IPS-11a (cell line): ENCODE measurements around the gene IRF5.
A peak's percentile ranks its signal among the peaks of the same experiment; 100 is the strongest.

Source experiments
- H3K4me3 ChIP-seq: one replicate; pipeline ENCODE4 v1.5.1; 2013; ENCODE audit warnings: low read depth, low read length, control low read depth

Gene IRF5

DNA sequence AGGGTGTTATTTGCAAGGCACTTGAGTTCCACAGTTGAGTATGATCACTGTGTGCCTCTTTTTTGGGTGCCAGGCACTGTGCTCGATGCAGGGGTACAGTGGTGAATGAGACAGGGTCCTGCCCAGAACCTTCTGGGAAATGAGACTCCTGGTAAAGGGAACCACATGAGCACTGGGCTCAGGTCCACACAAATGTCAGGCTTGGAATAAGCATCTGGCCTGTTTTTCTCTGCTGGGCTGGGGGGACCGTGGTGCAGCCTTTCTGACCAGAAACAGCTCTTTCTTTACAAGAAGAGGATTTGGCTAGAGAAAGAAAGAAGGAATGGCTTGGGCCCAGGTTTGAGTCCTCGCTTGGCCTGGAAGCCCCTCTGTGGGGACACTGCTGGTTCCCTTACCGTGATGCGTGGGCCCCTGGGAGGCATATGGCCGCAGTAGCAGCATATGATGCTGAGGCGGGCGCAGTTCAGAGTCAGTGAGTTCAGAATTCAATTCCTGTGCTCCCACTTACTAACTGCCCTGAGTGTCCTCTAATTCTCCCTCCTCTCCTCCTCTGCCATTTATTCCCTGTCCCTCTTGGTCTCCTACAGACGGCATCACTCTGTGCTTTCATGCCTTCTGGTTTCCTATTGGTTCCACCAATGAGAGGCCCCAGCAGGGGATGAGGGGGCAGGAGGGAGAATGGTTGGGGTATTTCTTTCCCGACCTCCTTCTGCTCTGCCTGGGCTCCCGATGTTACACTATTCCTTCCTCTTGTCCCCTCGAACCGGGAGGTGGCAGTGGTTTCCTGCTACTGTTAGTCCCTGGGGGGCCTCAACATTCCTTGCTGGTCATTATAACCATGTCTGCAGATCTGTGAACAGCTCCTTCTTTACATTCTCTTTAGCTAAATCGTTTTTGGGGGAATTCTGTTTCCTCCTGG is 17.6 kb upstream of the IRF5 start:
- H3K4me3 ChIP-seq, result no peak overlapping the region

DNA sequence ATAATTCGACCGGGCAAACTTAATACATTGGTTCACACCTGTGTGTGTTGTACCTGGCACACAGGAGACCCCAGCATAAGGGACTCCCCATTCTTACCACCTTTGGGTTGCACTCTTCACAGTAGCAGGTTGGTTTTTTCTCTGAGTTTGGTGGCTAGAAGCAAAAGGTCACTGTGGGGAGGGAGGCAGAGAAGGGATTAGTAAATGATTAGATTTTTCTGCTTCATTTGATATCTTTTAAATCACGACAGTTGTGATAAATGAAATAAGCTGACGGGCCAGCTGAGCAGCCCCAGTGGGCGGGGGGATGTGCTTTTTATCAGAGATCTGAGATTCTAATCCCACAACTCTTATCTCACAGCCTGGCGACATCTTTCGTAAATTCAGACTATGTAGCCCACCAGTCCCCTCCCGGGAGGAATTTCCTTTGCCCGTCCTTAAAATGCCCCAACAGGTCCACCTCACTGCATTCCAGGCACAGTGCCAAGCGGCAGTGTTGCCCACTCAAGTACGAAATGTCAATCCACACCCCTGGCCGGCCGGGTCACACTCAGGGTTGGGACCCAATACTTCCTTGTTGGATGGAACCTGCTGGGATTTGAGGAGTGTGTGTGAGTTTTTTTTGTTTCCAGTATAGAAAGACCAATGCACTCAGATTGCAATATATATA is 16.7 kb upstream of the IRF5 start:
- H3K4me3 ChIP-seq, result no peak overlapping the region

DNA sequence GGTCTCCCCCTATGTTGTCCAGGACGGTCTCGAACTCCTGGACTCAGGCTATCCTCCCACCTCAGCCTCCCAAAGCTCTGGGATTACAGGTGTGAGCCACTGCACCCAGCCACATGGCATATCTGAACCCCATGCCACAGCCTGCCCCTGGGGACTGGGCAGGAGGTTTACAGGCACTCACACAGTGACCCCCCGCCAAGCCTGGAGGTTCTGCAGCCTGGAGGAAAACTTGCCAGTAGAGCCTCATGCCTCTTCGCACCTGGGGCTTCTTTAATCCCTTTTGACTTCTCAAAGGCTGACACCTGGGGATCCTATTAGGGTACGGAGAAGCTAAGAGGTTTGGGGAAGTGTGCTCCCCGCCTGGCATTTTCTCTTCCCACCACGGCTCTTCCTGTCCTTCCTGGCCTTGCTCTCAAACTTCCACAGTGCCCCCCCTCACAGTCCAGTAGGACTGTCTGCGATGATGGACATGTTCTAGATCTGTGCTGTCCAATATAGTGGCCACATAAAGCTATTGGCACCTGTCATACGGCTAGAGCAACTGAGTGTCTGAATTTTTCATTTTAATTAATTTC is 15.8 kb upstream of the IRF5 start:
- H3K4me3 ChIP-seq, result no peak overlapping the region

DNA sequence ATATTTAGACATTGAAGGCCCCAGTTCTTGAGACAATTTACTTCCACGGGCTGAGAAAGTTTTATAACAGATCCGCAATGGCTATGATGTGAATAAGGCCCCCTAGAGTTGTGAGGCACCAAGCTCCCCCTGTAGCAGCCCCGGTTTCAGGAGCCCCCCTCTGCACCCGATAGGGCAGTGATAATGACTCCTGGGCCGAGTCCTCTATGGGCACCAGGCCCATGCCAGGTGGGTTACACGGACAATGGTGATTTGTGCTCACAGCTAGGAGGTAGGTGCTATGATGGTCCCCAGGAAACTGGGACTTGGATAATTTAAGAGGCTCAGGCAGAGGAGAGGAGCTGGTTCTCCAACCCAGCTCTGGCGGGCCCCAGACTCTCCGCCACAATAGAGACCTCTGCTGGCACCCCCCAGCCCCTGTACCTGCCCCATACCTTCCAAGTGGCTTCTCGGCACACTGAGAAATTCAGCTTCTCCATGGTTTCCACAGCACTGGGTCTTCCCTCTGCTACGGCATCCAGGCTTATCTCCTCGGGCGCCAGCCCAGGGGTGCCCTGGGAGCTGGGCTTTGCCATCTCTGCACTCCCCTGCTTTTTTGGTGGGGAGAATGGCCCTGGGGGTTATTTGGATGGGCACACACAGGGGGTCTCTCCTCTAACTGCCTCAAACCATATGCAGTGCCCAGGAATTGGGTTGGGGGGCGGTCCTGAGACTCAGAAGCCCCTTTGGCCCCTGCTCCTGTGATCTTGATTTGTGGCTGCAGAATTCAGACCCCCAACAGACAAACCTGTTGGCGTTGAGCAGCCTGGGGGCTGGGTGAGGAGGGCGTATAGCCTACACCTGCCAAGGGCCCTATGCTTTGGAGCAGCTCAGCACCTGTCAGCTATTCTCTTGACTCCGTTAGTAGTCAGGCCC is 15.0 kb upstream of the IRF5 start:
- H3K4me3 ChIP-seq, result no peak overlapping the region

GRCh38 chr7:128923411-128923800 is 14.3 kb upstream of the IRF5 start:
- H3K4me3 ChIP-seq, result no peak overlapping the region

DNA sequence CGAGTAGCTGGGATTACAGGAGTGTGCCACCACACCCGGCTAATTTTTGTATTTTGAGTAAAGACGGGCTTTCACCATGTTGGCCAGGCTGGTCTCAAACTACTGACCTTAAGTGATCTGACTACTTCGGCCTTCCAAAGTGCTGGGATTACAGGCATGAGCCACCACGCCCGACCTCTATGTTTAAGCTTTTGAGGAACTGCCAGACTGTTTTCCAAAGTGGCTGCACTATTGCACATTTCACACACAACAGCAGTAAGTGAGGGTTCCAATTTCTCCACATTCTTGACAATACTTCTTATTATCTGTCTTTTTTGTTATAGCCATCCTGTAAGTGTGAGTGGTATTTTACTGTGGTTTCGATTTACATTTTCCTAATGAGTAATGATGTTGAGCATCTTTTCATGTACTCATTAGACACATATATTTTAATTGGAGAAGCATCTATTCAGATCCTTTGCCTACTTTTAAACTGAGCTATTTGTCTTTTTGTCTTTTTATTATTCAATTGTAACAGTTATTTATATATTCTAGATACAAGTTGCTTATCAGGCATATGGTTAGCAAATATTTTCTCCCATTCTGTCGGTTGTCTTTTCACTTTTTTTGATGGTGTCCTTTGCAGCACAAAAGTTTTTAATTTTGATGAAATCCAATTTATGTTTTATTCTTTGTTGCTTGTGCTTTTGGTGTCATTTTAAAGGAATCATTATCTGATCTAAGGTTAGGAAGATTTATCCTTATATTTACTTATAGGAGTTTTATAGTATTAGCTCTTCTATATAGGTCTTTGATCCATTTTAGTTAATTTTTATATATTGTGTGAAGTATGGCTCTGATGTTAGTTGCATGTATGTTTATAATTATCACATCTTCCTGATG is 12.8 kb upstream of the IRF5 start:
- H3K4me3 ChIP-seq, result no peak overlapping the region

DNA sequence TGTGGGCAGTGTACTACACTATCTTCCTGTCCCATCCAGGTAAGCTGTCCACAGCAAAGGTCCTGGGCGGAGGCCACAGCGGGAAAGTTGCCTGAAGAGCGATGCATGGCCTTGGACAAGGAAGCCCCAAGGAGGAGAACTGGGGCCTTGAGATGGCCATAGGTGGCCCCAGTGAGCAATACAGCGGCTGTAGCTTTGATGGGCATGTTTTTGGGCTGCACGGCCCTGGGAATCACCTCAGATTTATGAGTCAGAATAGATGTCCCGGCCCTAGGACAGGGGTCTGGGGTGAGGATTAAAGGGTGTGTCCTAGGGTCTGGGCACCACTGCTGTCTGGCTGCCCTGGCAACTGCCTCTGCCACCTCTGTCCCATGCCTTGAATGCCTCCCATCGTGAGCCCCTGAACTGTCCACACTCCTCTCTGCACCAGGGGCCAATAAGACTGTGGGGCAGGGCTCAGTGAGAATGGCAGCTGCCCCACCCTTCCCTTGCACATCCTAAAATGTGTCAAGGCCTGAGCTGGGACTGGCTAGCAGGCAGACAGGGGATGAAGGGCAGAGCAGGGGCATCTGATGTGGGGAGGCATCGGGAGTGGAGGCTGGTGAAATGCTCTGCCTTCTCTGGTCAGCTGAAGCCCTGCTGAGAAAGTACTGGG is 9.4 kb upstream of the IRF5 start:
- no peak overlapping the region for H3K4me3 ChIP-seq

- H3K4me3 ChIP-seq, result no peak overlapping the region
These were observed 8.6 kb upstream of the IRF5 start for GRCh38 chr7:128928882-128929788.

DNA sequence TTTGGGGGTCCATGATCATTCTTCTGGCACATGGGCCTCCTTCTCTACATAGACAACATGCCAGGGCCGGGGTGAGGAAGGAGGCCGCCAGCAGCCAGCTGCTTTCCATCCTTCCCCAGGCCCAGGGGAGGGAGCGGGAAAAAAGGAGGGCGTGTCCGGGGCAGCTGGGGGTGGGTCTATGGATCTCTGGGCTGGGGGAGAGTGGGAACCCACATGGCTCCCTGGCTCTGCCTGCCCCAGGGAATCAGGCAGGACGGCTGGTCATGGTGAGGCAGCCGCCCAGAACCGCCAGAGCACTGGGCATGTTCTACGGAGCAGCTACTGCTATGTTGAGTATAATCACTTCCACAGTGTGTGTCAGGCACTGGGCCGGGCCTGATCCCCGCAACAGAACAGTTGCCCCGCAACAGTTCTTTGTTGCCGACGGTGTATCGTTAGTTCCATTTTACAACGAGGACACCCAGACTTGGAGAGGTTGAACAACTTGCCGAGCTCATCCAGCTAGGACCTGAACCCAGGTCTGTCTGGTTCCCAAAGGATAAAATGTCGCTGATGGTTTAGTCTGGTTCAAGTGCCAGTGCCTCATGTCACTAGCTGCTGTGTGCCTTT is 6.4 kb upstream of the IRF5 start:
- no peak overlapping the region for H3K4me3 ChIP-seq

DNA sequence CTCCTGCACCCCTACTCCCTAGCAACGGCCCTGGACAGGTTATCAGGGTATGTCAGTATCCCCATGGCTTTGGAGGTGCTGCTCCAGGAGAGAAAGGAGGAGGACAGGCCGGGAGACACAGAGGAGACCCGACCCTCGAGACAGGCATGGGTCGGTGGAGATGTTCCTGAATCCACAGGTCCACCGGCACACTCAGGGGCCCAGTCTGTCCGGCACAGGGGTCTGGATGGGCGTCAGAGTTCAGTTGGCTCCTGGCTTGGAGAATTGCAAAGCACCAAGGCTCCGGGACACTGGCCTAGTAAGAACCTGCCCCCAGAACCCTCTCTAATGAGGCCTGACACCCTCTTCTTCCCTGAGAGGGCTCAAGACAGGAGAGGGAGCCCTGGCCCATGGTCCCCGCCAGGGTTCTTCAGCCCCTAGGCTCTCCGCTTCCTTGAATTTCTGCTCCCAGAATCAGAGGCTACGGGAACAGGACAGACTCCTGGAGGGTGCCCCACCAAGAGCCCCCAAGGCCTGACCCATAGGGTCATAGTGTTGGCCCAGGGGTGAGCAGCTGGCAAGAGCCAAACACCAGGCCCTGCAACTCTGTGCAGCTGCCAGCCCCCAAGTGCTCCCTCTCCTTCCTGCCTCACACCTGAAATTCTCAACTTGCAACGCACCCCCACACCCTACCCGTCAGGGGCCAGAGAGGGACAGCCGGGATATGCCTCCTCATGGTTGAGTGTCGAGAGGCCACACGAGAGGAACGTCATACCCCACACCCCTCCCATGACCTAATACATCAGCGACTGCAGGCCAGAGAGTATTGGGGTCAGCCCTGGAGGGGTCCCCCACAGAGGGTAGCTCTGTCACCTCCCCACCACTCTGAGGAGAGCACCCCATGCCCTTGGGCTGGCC is 5.5 kb upstream of the IRF5 start:
- no peak overlapping the region for H3K4me3 ChIP-seq

- H3K4me3 ChIP-seq, result no peak overlapping the region
These were observed 4.9 kb upstream of the IRF5 start for GRCh38 chr7:128932862-128933179.

DNA sequence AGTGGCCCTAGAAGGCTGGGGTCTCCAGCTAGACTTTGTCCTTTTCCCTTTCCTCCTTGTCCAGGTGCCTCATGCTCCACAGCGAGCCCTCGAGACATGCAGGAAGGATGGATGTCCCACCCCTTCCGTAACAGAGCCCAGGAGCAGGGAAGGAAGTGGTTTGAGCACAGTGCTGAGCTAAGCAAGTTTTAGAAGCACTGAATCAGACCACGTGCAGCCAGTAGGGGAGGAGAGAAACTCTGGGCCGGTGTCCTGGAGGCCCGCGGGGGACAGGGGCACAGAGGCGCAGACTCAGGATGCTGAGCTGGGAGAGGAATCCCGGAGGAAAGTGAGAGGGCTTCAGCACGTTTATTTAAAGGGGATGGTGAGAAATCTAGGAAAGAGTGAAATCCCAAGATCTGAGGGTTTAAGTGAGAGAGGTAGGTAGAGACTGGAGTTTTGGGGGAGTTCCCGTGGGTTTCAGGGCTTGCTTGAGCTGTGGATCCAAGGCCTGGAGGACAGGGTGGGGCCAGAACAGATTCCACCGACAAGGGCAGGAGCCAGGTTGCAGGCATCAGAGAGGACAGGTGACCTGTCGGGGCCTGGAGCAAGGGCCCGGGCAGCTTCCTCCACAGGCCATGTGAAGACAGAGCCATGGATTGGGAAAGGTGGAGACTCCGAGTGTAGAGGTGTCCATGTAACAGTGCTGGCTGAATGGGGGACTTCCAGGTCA is 4.4 kb upstream of the IRF5 start:
- no peak overlapping the region for H3K4me3 ChIP-seq

DNA sequence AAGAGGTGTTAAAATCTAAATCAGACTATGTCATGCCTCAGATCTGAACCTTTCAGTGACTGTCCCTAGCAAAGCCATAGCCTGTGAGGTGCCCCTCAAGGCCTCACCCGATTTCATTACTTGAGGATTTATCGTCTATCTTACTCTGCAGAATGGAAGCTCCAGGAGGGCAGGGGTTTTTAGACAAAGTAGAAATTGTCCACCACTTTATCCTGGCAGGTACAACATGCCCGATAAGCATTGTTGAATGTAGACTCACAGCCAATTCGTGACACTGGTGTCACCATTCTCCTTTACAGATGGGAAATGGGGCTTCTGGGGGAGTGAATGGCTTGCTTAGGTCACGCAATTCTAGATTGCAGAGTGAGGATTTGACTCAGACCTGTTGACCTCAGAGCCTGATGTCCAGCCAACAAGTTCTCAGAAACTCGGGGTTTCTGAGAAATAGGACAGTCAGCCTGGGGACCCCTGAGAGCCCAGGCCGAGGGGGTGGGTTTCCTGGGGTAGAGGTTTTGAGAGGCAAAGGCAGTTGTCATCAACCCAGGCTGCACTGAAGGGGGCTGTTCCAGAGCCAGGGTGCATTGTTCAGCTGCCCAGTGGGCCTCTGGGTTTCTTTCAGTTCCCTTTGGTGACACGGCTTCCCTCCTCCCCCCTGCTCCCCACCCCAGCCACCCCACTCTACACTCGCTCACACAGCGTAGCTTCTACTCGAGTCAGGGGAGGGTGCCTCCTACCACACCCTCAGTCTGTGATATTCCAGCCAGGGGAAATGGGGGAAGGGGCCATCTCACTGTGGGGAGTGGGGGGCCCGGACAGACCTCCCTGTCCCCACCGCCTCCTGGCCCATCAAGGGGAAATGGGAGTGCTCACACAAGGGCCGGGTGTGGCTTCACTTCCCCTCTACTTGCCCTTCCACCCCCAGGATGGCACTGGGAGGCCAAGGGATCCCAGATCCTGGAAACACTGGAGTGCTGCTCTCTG is 3.1 kb upstream of the IRF5 start:
- no peak overlapping the region for H3K4me3 ChIP-seq

- H3K4me3 ChIP-seq, result no peak overlapping the region
These were observed 2.4 kb upstream of the IRF5 start for GRCh38 chr7:128935342-128935730.

DNA sequence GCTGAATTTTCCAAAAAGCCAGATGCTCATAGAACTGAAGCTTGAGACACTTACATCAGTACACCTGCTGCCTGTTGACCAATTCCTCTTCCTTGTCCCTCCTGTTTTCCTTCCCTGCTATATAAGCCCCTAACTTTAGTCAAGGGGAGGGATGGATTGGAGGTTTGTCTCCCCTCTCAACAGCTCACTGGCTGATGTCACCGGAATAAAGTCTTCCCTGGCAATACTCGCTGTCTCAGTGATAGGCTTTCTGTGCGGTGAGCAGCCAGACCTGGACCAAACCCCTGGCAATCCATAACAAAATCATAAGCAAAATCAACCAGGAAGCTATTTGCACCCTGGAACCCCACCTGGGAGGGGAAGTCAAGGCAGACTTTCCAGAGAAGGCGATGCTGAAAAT is 929 bp upstream of the IRF5 start:
- H3K4me3 ChIP-seq, result no peak overlapping the region

DNA sequence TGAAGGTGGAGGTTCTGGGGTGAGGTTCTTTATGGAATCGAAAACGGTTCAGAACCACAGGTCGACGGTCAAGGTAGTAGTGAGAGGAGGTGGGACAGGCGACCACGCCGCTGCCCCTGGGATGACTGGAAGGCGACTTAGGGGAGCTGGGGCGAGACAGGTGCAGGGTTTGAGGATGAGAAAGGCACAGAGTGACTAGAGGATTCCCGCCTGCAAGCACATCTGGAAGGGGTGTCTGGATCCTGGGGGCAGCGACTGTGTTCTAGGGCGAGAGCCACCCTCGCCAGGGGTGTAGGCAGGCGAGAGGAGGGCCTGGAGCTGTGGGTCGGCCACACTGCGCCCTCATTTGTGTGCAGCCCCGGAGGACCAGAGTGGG is 468 bp upstream of the IRF5 start:
- peak overlapping the region; percentile 51 for H3K4me3 ChIP-seq
